ENCODE measurements around the gene SCAMP2.
A peak's percentile ranks its signal among the peaks of the same experiment; 100 is the strongest.
"Not testable (repeated sequence)": the region's sequence is repeated elsewhere in the genome, so short reads cannot be mapped to it uniquely, and the experiment has no call there.

Gene SCAMP2, protein sequence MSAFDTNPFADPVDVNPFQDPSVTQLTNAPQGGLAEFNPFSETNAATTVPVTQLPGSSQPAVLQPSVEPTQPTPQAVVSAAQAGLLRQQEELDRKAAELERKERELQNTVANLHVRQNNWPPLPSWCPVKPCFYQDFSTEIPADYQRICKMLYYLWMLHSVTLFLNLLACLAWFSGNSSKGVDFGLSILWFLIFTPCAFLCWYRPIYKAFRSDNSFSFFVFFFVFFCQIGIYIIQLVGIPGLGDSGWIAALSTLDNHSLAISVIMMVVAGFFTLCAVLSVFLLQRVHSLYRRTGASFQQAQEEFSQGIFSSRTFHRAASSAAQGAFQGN

DNA sequence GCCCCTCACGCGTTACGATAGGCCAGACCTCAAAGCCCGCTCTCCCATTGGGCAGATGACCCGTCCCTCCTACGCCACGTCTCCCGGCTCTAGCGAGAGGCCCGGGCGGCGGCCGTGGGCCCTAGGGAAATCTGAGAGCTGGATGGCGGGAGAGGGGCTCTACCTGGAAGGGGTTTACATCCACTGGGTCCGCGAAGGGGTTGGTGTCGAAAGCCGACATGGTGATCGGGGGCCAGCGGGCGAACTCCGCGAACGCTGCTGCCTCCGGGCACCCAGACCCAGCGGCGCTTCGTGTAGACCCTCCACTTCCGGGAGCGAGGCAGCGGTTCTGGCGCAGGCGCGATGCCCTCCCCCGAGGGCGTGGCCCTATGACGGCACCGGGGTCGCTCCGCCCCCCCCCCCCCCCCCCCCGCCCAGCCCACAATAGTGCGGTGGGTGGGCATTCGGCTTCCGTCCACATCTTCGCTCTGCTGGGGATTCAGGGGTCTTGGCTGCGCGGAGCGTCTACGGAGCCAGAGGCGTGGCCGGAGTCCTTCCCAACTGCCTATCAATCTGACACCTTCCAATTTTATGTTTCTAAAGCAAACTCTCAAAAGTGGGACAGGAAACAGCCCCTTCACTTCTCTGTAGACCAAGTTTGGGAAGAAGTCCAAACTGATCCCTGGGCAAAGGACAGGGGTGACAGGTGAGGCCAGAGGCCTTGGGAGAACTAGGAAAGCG is at the start of gene SCAMP2:
Gene SCAMP2 (minus strand): TSS at position 330 of the 720 bp plus-strand sequence. CDS start 110 bp downstream, at position 220.
- peak; percentile 93 for DNase-seq

DNA sequence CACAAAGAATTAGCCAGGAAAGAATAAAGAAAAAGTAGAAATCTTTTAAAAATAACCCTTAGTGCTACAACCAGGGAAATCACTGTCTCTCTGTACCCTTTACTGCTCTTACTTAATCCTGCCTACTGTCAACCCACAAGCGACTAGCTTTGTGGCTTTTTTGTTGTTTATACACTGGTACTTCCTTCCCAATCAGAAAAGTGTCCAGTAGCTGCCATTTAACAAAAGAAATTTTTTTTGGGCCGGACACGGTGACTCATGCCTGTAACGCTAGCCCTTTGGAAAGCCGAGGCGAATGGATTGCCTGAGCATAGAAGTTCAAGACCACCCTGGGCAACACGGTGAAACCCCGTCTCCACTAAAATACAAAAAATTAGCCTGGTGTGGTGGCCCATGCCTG is 47.3 kb upstream of the SCAMP2 start:
- DNase-seq, result peak; percentile 59 to 77

DNA sequence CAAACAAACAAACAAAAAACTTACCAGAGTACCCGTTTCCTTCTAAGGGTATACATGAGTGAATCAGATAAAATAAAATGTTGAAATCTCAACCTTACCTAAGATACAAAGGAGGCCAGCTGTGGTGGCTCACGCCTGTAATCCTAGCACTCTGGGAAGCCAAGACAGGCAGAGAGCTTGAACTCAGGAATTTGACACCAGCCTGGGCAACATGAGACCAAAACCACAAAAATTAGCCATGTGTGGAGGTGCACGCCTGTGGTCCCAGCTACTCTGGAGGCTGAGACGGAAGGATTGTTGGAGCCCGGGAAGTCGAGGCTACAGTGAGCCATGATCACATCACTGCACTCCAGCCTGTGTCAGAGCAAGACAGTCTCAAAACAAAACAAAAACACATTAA is 44.5 kb upstream of the SCAMP2 start:
- no peak for DNase-seq

DNA sequence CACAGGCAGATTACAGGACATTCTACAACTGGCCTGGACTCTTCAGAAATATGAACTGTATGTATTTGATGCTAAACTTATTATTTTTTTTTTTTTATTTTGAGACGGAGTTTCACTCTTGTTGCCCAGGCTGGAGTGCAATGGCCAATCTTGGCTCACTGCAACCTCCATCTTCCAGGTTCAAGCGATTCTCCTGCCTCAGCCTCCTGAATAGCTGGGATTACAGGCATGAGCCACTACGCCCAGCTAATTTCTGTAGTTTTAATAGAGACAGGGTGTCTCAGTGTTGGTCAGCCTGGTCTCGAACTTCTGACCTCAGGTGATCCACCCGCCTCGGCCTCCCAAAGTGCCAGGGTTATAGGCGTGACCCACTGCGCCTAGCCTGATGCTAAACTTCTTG is 40.6 kb upstream of the SCAMP2 start:
- DNase-seq, result not testable (repeated sequence)

DNA sequence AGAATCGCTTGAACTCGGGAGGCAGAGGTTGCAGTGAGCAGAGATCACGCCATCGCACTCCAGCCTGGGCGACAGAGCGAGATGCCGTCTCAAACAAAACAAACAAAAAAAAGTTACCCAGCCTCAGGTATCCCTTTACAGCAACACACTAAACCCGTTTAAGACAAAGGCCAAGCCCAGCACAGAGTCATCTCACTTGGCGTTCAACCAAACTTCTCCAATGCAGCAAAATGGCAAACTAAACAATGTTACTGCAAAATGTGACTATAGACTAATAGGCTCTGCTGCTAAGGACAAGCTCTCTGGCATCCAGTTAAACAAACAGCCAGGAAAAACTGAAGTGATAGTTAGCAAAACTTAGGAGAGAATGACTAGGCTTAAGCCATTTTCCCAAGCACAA is 39.9 kb upstream of the SCAMP2 start:
- DNase-seq, result no peak

DNA sequence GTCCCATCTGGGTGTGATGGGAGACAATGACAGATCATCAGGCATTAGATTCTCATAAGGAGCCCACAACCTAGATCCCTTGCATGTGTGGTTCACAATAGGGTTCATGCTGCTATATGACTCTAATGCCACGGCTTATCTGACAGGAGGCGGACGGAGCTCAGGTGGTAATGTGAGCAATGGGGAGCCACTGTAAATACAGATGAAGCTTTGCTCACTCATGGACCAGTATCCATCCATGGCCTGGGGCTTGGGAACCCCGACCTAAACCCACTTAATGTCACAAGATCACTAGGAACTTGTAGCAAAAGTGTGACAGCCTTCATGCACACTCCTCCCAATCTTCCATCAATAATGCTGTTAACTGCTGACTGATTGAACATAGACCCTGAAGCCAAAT is 35.5 kb upstream of the SCAMP2 start:
- no peak for DNase-seq

DNA sequence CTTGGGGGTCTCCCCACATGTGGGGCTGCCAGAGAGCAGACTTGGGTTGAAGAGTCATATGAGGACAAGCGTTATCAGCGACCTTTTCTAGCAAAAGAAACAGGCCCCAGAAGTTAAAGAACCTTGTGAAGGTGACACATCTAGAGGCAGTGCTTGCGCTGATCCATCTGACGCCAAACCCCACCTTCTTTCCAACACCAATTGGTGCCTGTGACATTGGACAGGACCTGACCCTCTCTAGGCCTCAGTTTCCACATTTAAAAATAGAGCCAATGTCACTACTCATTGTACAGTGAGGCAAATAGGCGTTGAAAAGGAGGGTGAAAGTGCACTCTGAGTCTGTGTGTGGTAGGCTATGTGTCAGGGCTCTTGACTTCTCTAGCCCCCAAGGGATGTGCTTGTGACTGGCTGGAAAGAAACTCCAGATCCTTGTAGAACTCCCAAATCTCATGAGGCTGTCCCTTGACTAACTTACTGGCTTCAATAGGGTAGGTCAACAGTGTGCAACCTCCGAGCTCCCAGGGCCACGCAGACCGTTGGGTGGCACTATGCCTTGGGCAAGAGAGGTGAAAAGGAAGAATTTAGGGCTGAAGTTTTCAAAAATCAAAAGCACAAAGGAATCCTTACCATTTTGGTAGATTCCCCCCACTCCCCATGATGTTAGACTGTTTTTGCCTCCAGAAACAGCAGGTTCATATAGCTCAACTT is 34.2 kb upstream of the SCAMP2 start:
- DNase-seq, result no peak

DNA sequence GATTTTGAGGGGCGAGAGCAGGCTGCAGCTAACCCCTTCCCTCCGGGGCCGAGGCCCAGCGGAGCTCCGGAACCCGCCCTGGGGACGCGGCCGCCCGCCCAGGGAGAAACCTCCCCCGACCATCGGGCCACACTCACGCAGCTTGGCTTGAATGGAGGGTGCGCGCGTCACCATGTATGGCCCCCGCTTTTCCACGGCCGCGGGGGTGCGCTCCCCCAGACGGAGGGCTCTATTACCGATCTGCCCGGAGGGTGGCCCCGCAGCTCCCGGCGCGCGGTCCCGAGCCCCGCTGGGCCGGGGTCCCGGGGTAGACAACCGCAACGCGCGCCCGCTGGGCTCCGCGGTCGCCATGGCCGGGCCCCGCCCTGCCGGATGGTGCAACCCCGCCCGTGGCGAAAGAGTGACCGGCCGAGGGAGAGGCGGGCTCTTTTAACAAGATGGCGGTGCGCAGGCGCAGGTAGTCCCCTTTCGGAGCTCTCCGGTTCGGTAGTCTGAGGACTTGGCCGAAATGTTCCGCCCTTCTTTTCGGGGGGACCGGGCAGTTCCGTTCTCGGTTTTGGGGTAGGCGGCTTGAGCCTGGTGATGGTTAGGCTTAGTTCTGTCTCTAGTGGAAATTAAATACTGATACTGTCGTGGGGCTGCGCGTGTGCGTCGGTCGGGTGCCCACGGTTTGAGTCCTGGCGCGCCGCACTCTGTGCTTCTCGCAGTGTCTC is 33.4 kb upstream of the SCAMP2 start, which contains the start of gene FAM219B:
Gene FAM219B (minus strand): TSS at position 402 of the 713 bp plus-strand sequence. CDS start 51 bp downstream, at position 351.
- peak; percentile 87 to 95 for DNase-seq

DNA sequence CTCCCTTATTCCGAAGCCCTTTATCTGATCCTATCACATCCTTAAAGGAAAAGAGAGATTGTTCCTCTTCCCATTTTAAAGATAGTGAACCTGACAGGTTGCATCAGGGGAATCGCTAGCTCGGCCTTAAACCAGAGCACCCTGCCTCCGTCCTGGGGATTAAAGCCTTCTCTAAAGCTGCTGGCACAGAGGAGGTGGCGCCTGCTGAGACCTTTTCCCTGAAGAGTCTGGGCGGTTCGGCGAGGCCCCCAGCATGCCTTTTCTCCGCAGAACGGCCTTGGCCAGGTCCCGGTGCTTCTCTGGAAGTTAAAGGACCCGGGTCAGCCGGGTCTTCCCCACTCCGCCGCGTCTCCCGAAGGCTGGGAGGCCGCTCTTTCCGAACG is 32.9 kb upstream of the SCAMP2 start:
- peak; percentile 14 to 18 for DNase-seq

DNA sequence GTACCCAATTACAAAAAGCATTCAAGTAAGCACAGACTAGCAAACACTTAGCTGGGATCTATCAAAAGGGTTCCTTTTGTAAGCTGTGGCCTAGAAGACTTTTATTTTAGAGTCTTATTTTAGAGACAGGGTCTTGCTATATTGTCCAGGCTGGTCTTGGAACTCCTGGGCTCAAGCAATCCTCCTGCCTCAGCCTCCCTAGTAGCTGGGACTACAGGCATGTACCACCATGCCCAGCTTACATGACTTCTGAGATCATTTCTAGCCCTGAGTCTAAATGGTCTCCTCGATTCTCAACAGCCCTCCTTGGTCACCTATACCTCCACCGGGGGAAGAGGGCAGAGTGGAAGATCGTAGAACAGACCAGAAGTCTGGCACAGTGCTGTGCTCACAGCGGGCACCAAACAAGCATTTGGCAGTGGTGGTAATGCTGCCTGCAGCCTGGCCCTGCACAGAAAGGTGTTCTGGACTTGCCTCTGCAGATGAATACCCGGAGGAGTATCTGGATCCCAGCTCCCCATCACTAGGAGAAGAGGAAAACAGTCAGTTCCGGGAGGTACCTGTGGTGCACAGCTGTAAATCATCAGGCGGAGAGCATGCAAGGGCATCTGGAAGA is 31.1 kb upstream of the SCAMP2 start:
- DNase-seq, result no peak

DNA sequence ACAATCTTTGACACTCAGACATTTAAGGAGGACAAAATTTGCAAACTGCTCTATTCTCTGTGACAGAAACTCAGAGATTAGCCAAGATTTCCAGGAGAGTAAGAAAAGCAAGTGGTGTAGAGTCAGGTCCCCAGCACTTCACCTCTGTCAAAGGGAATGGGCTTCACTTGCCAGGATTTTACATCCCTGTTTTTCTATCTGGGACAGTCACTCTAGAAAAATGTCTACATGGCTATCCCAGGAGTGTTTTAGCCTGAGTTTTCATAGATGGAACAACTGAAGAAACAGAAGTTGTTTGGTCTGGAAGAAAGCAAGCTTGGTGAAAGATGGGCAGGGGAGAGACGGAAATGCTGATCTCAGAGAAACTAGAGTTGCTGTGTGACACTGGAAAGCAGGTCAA is 30.5 kb upstream of the SCAMP2 start:
- no peak for DNase-seq

DNA sequence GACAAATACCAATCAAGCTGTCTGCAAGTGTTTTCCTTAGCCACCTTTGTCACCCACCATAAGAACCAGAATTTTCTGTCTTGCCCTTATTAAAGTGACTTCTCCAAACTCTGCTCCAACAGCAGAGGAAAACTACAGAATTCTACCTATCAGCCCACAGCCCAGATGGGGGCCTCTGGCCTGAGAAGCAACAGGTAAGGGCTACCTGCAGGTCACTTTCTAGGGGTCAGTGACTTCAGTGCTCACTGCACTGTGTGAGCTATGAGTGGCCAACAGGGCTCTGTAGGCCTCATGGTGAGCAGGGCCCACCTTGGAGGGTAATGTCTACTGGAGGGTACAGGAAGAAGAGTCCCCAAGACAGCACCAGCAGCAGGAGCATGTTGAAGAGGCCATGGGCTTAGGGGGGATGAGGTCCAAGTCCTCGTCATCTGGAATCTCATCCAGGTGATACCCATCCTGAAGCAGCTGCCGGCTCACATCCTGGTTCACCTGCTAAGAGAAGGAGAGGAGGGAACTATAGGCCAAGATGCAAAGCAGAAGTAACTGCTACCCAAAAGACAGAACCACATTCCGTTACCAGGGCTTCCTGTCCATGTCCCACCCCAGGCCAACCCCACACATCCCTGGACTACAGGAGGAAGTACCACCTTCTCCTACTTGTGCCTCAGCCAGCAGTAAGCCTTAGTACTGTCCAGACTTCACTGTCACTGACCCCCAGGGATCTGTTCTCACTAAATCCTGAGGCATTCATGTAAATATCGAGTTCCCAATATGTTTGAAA is 29.3 kb upstream of the SCAMP2 start:
- no peak for DNase-seq

DNA sequence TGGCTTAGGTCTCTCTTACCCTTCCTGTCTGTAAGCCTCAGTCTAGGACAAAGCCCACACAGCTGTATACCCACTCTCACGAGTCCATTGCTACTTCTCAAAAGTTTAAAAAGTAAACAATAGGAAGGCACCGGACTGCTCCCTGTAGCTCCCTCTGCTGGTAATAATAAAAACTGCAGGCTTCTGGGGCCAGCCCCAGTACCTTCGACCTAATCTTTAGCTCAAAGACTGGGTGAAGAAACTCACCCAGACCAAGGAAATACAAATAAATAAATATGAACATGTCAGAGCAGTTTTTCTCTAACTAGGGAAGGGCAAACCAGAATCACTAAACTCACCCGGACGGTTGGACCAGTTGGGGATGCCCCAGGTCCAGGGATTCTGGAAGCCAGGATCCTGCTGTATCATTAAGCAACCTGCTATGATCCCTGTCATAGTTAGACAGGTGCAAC is 28.5 kb upstream of the SCAMP2 start:
- peak; percentile 59 to 94 for DNase-seq

DNA sequence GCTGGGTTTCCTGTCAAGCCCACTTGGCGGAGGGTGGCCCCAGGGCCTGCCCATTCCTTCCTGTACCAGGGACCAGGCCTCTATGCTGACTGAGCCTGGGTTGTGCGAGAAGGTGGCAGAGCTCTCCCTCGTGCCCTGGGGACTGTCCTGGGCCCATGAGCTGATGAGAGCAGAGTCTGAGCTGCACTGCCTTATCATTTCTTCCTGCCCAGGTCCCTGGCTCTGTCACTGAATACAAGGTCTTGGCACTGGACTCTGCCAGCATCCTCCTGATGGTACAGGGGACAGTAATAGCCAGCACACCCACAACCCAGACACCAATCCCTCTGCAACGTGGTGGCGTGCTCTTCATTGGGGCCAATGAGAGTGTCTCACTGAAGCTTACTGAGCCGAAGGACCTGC is 24.1 kb upstream of the SCAMP2 start:
- no peak for DNase-seq

DNA sequence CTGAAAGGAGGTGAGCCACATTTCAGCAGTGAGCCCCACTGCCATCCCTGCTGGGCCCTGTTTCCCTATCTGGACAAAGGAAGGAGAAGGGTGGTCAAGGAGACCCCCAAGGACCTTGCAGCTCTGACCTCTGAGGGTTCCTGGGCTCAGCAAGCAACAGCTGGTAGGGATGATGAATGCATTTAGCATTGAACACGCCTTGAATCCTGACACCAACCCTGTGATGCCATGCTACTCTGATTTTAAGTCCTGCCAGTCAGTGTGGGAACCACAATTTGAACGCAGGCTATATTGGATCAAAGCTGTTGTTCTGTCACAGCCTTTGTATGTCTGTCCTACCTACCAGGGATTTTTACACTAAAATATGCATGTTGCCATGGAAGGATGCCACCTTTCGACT is 23.2 kb upstream of the SCAMP2 start:
- DNase-seq, result no peak

DNA sequence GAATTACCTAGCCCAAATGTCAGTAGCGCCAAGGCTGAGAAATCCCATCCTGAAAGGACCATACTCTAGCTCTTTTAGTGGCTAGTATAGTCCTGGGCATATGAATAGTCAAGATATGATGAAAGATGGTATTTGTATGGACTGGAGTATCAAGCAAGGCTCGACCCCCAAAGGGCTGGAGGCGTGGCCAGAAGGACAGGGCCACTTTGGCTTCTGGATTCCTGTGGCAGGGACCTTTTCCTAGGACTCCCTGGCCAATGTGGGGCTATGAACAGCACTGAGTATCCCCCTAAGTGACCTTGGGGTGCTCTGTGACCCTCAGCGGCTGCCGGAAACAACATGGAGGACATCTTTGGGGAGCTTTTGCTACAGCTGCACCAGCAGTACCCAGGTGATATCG is 22.7 kb upstream of the SCAMP2 start:
- DNase-seq, result no peak

DNA sequence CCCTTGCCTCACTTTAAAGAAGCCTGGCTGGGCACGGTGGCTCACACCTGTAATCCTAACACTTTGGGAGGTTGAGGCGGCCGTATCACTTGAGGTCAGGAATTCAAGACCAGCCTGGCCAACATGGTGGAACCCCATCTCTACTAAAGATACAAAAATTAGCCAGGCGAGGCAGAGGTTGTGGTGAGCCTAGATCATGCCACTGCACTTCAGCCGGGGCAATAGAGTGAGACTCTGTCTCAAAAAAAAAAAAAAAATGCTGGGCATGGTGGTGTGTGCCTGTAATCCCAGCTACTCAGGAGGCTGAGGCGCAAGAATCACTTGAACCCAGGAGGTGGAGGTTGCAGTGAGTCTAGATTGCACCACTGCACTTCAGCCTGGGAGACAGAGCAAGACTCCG is 21.2 kb upstream of the SCAMP2 start:
- not testable (repeated sequence) for DNase-seq

DNA sequence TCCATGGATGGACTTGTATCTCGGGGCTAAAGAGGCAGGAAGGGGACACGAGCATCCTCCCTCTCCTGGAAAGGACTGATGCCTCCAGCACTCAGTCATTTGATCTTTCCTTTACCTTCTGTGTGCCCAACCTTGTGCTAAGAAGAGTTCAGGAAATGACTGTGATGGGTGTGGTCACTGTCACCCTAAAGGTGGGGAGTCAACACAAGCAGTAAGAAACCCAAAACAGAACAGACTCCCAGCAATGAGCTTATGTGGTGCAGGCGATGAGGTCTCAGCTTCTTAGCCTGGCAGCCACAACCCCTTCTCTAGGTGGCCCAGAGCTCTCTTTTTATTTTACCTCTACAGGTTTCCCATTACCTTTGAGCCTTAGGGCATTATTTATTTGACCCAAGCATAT is 20.5 kb upstream of the SCAMP2 start:
- DNase-seq, result no peak

DNA sequence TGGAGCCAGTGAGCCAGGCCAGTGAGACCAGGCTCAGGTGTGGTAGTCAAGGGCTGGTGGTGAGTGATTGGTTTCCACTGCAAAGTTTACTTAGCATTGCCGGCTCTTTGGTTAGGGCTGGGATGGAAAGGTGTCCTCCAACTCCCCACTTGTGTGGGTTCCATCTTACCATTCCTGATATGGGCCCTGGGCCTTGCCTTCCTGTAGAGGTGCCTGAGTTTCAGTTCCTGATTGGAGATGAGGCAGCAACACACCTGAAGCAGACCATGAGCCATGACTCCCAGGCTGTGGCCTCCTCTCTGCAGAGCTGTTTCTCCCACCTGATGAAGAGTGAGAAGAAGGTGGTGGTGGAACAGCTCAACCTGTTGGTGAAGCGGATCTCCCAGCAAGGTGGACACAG is 19.8 kb upstream of the SCAMP2 start:
- no peak for DNase-seq

DNA sequence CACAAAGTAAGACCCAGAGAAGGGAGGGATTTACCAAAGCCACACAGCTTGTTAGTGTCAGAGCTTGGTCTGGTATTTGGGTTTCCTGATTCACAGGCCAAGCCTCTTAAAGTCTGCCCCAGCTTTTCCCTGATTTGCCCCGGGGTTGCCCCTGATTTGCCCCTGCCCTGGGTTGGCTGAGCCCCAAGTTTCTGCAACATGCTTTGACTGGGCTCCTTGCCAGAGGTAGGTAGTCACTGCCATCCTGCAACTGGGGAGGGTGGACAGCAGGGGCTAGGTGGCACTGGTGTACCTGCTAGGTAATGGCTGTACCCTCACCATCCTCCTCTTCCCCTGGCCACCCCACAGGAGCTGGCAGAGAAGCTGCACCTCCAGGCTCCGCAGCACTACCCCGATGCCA is 19.1 kb upstream of the SCAMP2 start:
- DNase-seq, result no peak

DNA sequence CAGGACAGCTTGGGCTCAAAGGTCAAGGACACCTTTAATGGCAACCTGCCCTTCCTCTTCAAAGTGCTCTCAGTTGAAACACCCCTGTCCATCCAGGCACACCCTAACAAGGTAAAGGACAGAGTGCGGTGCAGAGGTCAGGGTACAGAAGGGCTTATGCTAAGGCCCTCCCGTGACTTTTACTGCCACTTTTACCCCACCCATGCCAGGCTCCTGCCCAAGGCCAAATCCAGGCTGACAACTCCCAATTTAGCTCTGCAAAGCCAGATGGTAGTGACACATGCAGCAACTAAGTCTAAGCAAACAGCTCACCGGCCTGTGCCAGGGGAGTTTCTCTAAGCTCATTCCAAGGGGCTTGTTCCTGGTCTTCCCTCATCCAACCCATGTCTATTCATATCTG is 18.3 kb upstream of the SCAMP2 start:
- DNase-seq, result no peak

DNA sequence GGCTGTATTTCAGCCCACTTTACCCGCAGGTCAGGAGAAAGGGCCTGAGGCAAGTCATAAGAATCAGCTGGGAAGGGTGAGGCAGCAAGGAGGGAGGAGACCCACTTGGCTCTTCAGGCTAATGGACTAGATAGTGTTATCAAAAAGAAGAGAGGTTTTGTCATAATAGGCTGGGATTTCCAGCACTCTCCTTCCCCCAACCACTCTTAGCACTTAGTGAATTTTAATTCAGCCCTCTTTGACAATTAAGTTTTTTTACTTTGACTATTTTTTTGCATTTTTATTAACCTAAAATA is 17.4 kb upstream of the SCAMP2 start:
- DNase-seq, result no peak

All from inflammatory macrophage treated with lipopolysaccharide for 1 hour (primary cell).